WTC11 (cell line): ENCODE data around the gene TRIP12. TPM values are rescaled to one million over a fixed set of nuclear protein-coding genes. Genes with fewer than 3 reads are reported as not detected.

Experiments
- ATAC-seq: fragments of 200-7000 bp; cut with Tn5 transposase; 2 replicates; pipeline ENCODE4 v1.10.0; 2021; ENCODE audit warnings: mild to moderate bottlenecking, moderate library complexity
- CTCF ChIA-PET: fragments of 300-600 bp; sonication (Branson Sonifier 250); formaldehyde crosslinking; loops from one replicate; lab custom pipeline; 2021; ENCODE audit warnings: antibody characterized with exemption; lab: Charles Lee
- POLR2A ChIA-PET: fragments of 350-600 bp; sonication (Branson Sonifier 250); formaldehyde crosslinking; loops from one replicate; lab custom pipeline; 2021; ENCODE audit warnings: antibody characterized with exemption; lab: Charles Lee
- DNase-seq: peaks from one replicate; pipeline ENCODE4 v3.0.0; 2021; ENCODE audit warnings: low spot score
- H3K27ac Mint-ChIP-seq: 2 replicates; pipeline ENCODE4 v1.8.0; 2021; ENCODE audit warnings: mixed read lengths
- H3K27me3 Mint-ChIP-seq: 2 replicates; pipeline ENCODE4 v1.8.0; 2021; ENCODE audit warnings: low read depth, mild to moderate bottlenecking, moderate library complexity, mixed read lengths
- H3K36me3 Mint-ChIP-seq: 2 replicates; pipeline ENCODE4 v1.8.0; 2021; ENCODE audit warnings: mixed read lengths
- H3K4me1 Mint-ChIP-seq: 2 replicates; pipeline ENCODE4 v1.8.0; 2022; ENCODE audit warnings: mixed read lengths
- H3K4me3 Mint-ChIP-seq: 2 replicates; pipeline ENCODE4 v1.8.0; 2021; ENCODE audit warnings: mild to moderate bottlenecking, moderate library complexity, mixed read lengths
- H3K9me3 Mint-ChIP-seq: 2 replicates; pipeline ENCODE4 v1.8.0; 2021; ENCODE audit warnings: mixed read lengths
- AFF4 ChIP-seq: sonication (generic); formaldehyde crosslinking; IDR thresholded peaks from 2 replicates; pipeline ENCODE4 v1.8.1; 2023; ENCODE audit warnings: mild to moderate bottlenecking, missing genetic modification reagents, borderline replicate concordance
- CREM ChIP-seq: sonication (generic); formaldehyde crosslinking; IDR thresholded peaks from 2 replicates; pipeline ENCODE4 v1.8.1; 2022; ENCODE audit warnings: mild to moderate bottlenecking, missing genetic modification reagents, moderate library complexity
- ETV6 ChIP-seq: sonication (generic); formaldehyde crosslinking; IDR thresholded peaks from 2 replicates; pipeline ENCODE4 v1.8.1; 2022; ENCODE audit warnings: mild to moderate bottlenecking, missing genetic modification reagents
- FOXJ3 ChIP-seq: sonication (generic); formaldehyde crosslinking; IDR thresholded peaks from 2 replicates; pipeline ENCODE4 v1.9.0; 2021; ENCODE audit warnings: missing genetic modification reagents, mild to moderate bottlenecking, borderline replicate concordance
- FOXK1 ChIP-seq: sonication (generic); formaldehyde crosslinking; IDR thresholded peaks from 2 replicates; pipeline ENCODE4 v1.8.0; 2022; ENCODE audit warnings: mild to moderate bottlenecking, moderate library complexity, missing genetic modification reagents
- GABPB1 ChIP-seq: sonication (generic); formaldehyde crosslinking; IDR thresholded peaks from 2 replicates; pipeline ENCODE4 v1.8.1; 2023; ENCODE audit warnings: mild to moderate bottlenecking, missing genetic modification reagents
- GRHL2 ChIP-seq: fragments of 250-450 bp; sonication (Bioruptor Pico); IDR thresholded peaks from 2 replicates; pipeline ENCODE4 v1.8.0; 2022; ENCODE audit warnings: mild to moderate bottlenecking, moderate library complexity; ENCODE audit not compliant: insufficient replicate concordance, severe bottlenecking
- HMGA2 ChIP-seq: fragments of 250-450 bp; sonication (Bioruptor Pico); IDR thresholded peaks from 2 replicates; pipeline ENCODE4 v1.4.0; 2021; ENCODE audit warnings: mild to moderate bottlenecking, moderate library complexity
- KAT7 ChIP-seq: sonication (generic); formaldehyde crosslinking; IDR thresholded peaks from 2 replicates; pipeline ENCODE4 v1.8.1; 2023; ENCODE audit warnings: missing genetic modification reagents, mild to moderate bottlenecking, borderline replicate concordance
- OVOL2 ChIP-seq: fragments of 250-450 bp; sonication (Bioruptor Pico); IDR thresholded peaks from 2 replicates; pipeline ENCODE4 v1.9.0; 2021; ENCODE audit warnings: mild to moderate bottlenecking, borderline replicate concordance
- TCF7 ChIP-seq: sonication (generic); formaldehyde crosslinking; IDR thresholded peaks from 2 replicates; pipeline ENCODE4 v1.8.0; 2022; ENCODE audit warnings: mild to moderate bottlenecking, low read depth, missing genetic modification reagents, moderate library complexity
- ZBTB21 ChIP-seq: sonication (generic); formaldehyde crosslinking; IDR thresholded peaks from 2 replicates; pipeline ENCODE4 v1.8.1; 2023; ENCODE audit warnings: mild to moderate bottlenecking, missing genetic modification reagents, borderline replicate concordance
- ZNF121 ChIP-seq: sonication (generic); formaldehyde crosslinking; IDR thresholded peaks from 2 replicates; pipeline ENCODE4 v1.8.0; 2023; ENCODE audit warnings: missing genetic modification reagents
- total RNA-seq: library from RNA; stranded (reverse); gene quantifications from 3 replicates; pipeline ENCODE4 v1.2.3, GENCODE V29; 2021
- TF ChIP-seq, protein P1 (sequence below): sonication (generic); formaldehyde crosslinking; IDR thresholded peaks from 2 replicates; pipeline ENCODE4 v1.8.0; 2022; ENCODE audit warnings: mild to moderate bottlenecking, missing genetic modification reagents
- TF ChIP-seq, protein P2 (sequence below): sonication (generic); formaldehyde crosslinking; conservative IDR thresholded peaks from 2 replicates; pipeline ENCODE4 v1.8.1; 2023; ENCODE audit warnings: mild to moderate bottlenecking, low read depth, missing genetic modification reagents, moderate library complexity
- TF ChIP-seq, protein P3 (sequence below): sonication (generic); formaldehyde crosslinking; IDR thresholded peaks from 2 replicates; pipeline ENCODE4 v1.8.0; 2023; ENCODE audit warnings: missing genetic modification reagents
- TF ChIP-seq, protein P4 (sequence below): sonication (generic); formaldehyde crosslinking; IDR thresholded peaks from 2 replicates; pipeline ENCODE4 v1.8.0; 2023; ENCODE audit warnings: mild to moderate bottlenecking, missing genetic modification reagents
- TF ChIP-seq, protein P5 (sequence below): sonication (generic); formaldehyde crosslinking; IDR thresholded peaks from 2 replicates; pipeline ENCODE4 v1.8.1; 2022; ENCODE audit warnings: low read depth, mild to moderate bottlenecking, moderate library complexity, missing genetic modification reagents, borderline replicate concordance
- TF ChIP-seq, protein P6 (sequence below): fragments of 250-450 bp; sonication (Bioruptor Pico); IDR thresholded peaks from 2 replicates; pipeline ENCODE4 v1.8.0; 2021; ENCODE audit warnings: mild to moderate bottlenecking
- TF ChIP-seq, protein P7 (sequence below): fragments of 250-450 bp; sonication (Bioruptor Pico); IDR thresholded peaks from 2 replicates; pipeline ENCODE4 v1.9.0; 2021; ENCODE audit warnings: mild to moderate bottlenecking

Gene TRIP12
- total RNA-seq, 1 experiment from 2014 or later, result 149 TPM

- TF ChIP-seq, protein P1, sequence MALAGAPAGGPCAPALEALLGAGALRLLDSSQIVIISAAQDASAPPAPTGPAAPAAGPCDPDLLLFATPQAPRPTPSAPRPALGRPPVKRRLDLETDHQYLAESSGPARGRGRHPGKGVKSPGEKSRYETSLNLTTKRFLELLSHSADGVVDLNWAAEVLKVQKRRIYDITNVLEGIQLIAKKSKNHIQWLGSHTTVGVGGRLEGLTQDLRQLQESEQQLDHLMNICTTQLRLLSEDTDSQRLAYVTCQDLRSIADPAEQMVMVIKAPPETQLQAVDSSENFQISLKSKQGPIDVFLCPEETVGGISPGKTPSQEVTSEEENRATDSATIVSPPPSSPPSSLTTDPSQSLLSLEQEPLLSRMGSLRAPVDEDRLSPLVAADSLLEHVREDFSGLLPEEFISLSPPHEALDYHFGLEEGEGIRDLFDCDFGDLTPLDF (CRISPR knock-in tag), result no peak
- TF ChIP-seq GRHL2 (CRISPR knock-in tag) (no peak), CREM (CRISPR knock-in tag) (no peak), HMGA2 (CRISPR knock-in tag) (no peak), ETV6 (CRISPR knock-in tag) (no peak), ZBTB21 (CRISPR knock-in tag) (no peak), ZNF121 (no peak)
- TF ChIP-seq, protein P2, sequence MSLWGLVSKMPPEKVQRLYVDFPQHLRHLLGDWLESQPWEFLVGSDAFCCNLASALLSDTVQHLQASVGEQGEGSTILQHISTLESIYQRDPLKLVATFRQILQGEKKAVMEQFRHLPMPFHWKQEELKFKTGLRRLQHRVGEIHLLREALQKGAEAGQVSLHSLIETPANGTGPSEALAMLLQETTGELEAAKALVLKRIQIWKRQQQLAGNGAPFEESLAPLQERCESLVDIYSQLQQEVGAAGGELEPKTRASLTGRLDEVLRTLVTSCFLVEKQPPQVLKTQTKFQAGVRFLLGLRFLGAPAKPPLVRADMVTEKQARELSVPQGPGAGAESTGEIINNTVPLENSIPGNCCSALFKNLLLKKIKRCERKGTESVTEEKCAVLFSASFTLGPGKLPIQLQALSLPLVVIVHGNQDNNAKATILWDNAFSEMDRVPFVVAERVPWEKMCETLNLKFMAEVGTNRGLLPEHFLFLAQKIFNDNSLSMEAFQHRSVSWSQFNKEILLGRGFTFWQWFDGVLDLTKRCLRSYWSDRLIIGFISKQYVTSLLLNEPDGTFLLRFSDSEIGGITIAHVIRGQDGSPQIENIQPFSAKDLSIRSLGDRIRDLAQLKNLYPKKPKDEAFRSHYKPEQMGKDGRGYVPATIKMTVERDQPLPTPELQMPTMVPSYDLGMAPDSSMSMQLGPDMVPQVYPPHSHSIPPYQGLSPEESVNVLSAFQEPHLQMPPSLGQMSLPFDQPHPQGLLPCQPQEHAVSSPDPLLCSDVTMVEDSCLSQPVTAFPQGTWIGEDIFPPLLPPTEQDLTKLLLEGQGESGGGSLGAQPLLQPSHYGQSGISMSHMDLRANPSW (CRISPR knock-in tag), result no peak
- TF ChIP-seq, protein P3, sequence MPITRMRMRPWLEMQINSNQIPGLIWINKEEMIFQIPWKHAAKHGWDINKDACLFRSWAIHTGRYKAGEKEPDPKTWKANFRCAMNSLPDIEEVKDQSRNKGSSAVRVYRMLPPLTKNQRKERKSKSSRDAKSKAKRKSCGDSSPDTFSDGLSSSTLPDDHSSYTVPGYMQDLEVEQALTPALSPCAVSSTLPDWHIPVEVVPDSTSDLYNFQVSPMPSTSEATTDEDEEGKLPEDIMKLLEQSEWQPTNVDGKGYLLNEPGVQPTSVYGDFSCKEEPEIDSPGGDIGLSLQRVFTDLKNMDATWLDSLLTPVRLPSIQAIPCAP (CRISPR knock-in tag), result no peak
- TF ChIP-seq, protein P4, sequence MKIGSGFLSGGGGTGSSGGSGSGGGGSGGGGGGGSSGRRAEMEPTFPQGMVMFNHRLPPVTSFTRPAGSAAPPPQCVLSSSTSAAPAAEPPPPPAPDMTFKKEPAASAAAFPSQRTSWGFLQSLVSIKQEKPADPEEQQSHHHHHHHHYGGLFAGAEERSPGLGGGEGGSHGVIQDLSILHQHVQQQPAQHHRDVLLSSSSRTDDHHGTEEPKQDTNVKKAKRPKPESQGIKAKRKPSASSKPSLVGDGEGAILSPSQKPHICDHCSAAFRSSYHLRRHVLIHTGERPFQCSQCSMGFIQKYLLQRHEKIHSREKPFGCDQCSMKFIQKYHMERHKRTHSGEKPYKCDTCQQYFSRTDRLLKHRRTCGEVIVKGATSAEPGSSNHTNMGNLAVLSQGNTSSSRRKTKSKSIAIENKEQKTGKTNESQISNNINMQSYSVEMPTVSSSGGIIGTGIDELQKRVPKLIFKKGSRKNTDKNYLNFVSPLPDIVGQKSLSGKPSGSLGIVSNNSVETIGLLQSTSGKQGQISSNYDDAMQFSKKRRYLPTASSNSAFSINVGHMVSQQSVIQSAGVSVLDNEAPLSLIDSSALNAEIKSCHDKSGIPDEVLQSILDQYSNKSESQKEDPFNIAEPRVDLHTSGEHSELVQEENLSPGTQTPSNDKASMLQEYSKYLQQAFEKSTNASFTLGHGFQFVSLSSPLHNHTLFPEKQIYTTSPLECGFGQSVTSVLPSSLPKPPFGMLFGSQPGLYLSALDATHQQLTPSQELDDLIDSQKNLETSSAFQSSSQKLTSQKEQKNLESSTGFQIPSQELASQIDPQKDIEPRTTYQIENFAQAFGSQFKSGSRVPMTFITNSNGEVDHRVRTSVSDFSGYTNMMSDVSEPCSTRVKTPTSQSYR (CRISPR knock-in tag), result no peak
Measured at GRCh38 chr2:229821316-229821715, 100.5 kb downstream of the TRIP12 start (continued).

DNA sequence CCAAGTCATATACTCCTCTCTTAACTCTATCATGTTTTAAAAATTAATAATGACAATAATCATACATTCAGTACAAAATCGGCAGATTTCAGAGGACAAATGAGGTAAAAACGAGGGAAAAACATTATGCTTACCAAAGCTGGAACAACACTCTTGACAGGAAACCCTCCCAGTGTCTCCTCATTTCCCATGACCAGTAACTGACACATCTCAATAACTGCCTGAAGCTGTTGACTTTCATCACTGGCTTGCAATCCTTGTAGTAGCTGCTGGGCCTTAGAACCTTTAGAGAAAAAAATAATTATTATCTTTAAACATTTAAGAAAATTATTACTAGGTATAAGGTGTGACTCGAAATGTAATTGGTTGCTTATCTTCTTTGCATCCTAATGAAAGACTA, 103.6 kb downstream of the TRIP12 start:
- H3K27me3 Mint-ChIP-seq, result no peaks in the 10 kb centered on the region
- no peak for DNase-seq
- CTCF ChIA-PET, result interaction anchor here (1.0 to 1.3 kb wide), 2 partner anchors 17 to 37 kb away, joined by 3 to 4 read pairs; no protein-coding TSS in a partner anchor
- H3K27ac Mint-ChIP-seq, result no peak overlapping the region
- H3K4me3 Mint-ChIP-seq, result no peak overlapping the region
- H3K9me3 Mint-ChIP-seq, result no peaks in the 10 kb centered on the region
- POLR2A ChIA-PET, result no interaction called here
- H3K36me3 Mint-ChIP-seq, result peaks cover 27% of the 10 kb centered on the region
- no peaks in the 10 kb centered on the region for H3K4me1 Mint-ChIP-seq
- no peak for ATAC-seq
- TF ChIP-seq KAT7 (CRISPR knock-in tag), result no peak
- TF ChIP-seq AFF4 (CRISPR knock-in tag), result no peak
- no peak for TF ChIP-seq OVOL2 (CRISPR knock-in tag)
- TF ChIP-seq, protein P5, sequence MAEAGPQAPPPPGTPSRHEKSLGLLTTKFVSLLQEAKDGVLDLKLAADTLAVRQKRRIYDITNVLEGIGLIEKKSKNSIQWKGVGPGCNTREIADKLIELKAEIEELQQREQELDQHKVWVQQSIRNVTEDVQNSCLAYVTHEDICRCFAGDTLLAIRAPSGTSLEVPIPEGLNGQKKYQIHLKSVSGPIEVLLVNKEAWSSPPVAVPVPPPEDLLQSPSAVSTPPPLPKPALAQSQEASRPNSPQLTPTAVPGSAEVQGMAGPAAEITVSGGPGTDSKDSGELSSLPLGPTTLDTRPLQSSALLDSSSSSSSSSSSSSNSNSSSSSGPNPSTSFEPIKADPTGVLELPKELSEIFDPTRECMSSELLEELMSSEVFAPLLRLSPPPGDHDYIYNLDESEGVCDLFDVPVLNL, result no peak
- no peak for TF ChIP-seq GABPB1
- TF ChIP-seq, protein P6, sequence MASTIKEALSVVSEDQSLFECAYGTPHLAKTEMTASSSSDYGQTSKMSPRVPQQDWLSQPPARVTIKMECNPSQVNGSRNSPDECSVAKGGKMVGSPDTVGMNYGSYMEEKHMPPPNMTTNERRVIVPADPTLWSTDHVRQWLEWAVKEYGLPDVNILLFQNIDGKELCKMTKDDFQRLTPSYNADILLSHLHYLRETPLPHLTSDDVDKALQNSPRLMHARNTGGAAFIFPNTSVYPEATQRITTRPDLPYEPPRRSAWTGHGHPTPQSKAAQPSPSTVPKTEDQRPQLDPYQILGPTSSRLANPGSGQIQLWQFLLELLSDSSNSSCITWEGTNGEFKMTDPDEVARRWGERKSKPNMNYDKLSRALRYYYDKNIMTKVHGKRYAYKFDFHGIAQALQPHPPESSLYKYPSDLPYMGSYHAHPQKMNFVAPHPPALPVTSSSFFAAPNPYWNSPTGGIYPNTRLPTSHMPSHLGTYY (CRISPR knock-in tag), result no peak
- TF ChIP-seq TCF7 (CRISPR knock-in tag), result no peak
- TF ChIP-seq, protein P7, sequence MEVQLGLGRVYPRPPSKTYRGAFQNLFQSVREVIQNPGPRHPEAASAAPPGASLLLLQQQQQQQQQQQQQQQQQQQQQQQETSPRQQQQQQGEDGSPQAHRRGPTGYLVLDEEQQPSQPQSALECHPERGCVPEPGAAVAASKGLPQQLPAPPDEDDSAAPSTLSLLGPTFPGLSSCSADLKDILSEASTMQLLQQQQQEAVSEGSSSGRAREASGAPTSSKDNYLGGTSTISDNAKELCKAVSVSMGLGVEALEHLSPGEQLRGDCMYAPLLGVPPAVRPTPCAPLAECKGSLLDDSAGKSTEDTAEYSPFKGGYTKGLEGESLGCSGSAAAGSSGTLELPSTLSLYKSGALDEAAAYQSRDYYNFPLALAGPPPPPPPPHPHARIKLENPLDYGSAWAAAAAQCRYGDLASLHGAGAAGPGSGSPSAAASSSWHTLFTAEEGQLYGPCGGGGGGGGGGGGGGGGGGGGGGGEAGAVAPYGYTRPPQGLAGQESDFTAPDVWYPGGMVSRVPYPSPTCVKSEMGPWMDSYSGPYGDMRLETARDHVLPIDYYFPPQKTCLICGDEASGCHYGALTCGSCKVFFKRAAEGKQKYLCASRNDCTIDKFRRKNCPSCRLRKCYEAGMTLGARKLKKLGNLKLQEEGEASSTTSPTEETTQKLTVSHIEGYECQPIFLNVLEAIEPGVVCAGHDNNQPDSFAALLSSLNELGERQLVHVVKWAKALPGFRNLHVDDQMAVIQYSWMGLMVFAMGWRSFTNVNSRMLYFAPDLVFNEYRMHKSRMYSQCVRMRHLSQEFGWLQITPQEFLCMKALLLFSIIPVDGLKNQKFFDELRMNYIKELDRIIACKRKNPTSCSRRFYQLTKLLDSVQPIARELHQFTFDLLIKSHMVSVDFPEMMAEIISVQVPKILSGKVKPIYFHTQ (CRISPR knock-in tag), result no peak
- no peak for TF ChIP-seq FOXK1 (CRISPR knock-in tag)
- no peak for TF ChIP-seq FOXJ3 (CRISPR knock-in tag)
